PC-9 (cell line): ENCODE measurements around the gene SCAPER. TPM values are rescaled to one million over a fixed set of nuclear protein-coding genes. Genes with fewer than 3 reads are reported as not detected.

Experiments
- BruUV-seq: library from RNA; stranded (reverse); fragments of 400-500 nt; replicated peaks from 2 replicates; lab custom pipeline; 2021; lab: Mats Ljungman, UMichigan
- CTCF ChIA-PET: fragments of 300-600 bp; sonication (Branson Sonifier 250); formaldehyde crosslinking; loops from one replicate; lab custom pipeline; 2022; ENCODE audit warnings: antibody characterized with exemption; lab: Charles Lee
- POLR2A ChIA-PET: fragments of 300-600 bp; sonication (Branson Sonifier 250); formaldehyde crosslinking; loops from one replicate; lab custom pipeline; 2022; ENCODE audit warnings: antibody characterized with exemption; ENCODE audit not compliant: unreplicated experiment; lab: Charles Lee
- DNase-seq, 2 experiments: peaks; one replicate each; pipeline versions ENCODE4 v3.0.0 to v3.0.0-alpha.2; 2015 to 2022; ENCODE audit warnings: mixed read lengths in 1 of 2
- H2AFZ ChIP-seq: fragments of 200-600 bp; sonication (generic); 2 replicates; pipeline ENCODE4 v1.8.1; 2017; ENCODE audit warnings: antibody characterized with exemption
- H3F3A ChIP-seq: fragments of 200-600 bp; sonication (generic); 2 replicates; pipeline ENCODE4 v1.8.1; 2017; ENCODE audit warnings: antibody characterized with exemption, mild to moderate bottlenecking, low read depth; ENCODE audit not compliant: insufficient read depth
- H3K27ac ChIP-seq: fragments of 200-600 bp; sonication (generic); 2 replicates; pipeline ENCODE4 v1.6.1; 2016; ENCODE audit warnings: mixed run types
- H3K27me3 ChIP-seq: fragments of 200-600 bp; sonication (generic); 2 replicates; pipeline ENCODE4 v1.6.1; 2016; ENCODE audit warnings: low read depth, mixed run types; ENCODE audit not compliant: insufficient read depth
- H3K36me3 ChIP-seq: fragments of 200-600 bp; sonication (generic); 2 replicates; pipeline ENCODE4 v1.6.1; 2016; ENCODE audit warnings: low read depth, mixed run types
- H3K4me1 ChIP-seq: fragments of 200-600 bp; sonication (generic); replicated peaks from 2 replicates; pipeline ENCODE4 v1.6.1; 2016; ENCODE audit warnings: mixed run types; ENCODE audit not compliant: insufficient read depth
- H3K4me2 ChIP-seq: fragments of 200-600 bp; sonication (generic); 2 replicates; pipeline ENCODE4 v1.6.1; 2017; ENCODE audit warnings: mixed run types
- H3K4me3 ChIP-seq: fragments of 200-600 bp; sonication (generic); 2 replicates; pipeline ENCODE4 v1.6.1; 2016; ENCODE audit warnings: mixed run types
- H3K79me2 ChIP-seq: fragments of 200-600 bp; sonication (generic); 2 replicates; pipeline ENCODE4 v1.6.1; 2017; ENCODE audit warnings: low read depth, mixed run types
- H3K9me2 ChIP-seq: fragments of 200-600 bp; sonication (generic); 2 replicates; pipeline ENCODE4 v1.8.1; 2017; ENCODE audit warnings: mild to moderate bottlenecking; ENCODE audit not compliant: insufficient read depth
- H3K9me3 ChIP-seq: fragments of 200-600 bp; sonication (generic); 2 replicates; pipeline ENCODE4 v1.8.1; 2016; ENCODE audit warnings: low read depth; ENCODE audit not compliant: insufficient read depth
- H4K20me1 ChIP-seq: fragments of 200-600 bp; sonication (generic); 2 replicates; pipeline ENCODE4 v1.8.1; 2017; ENCODE audit not compliant: insufficient read depth
- CTCF ChIP-seq: fragments of 200-600 bp; sonication (generic); conservative IDR thresholded peaks from 2 replicates; pipeline ENCODE4 v1.6.1; 2017; ENCODE audit warnings: mixed run types, antibody characterized with exemption, mild to moderate bottlenecking, moderate library complexity
- EZH2 ChIP-seq: fragments of 200-600 bp; sonication (generic); IDR thresholded peaks from 2 replicates; pipeline ENCODE4 v1.8.0; 2017; ENCODE audit warnings: antibody characterized with exemption, low read depth
- intact Hi-C: fragments of 100-400 bp; cut with micrococcal nuclease; formaldehyde crosslinking; loops from one replicate; pipeline ENCODE4 v1.10.0; 2022; ENCODE audit not compliant: unreplicated experiment
- total RNA-seq: library from RNA; stranded (reverse); gene quantifications from 2 replicates; pipeline ENCODE4 v1.2.3, GENCODE V29; 2021

The SCAPER gene
- total RNA-seq, 1 experiment from 2014 or later = 18.7 TPM

GRCh38 chr15:76584868-76585575, 320.1 kb downstream of the SCAPER start:
- H3K9me3 ChIP-seq = no peaks in the 10 kb centered on the region
- ChIA-PET POLR2A (no interaction called here), CTCF (no interaction called here)
- no peaks in the 10 kb centered on the region for H3K36me3 ChIP-seq
- H3K4me3 ChIP-seq = no peak overlapping the region
- no peaks in the 10 kb centered on the region for H3F3A ChIP-seq
- no peak overlapping the region for H2AFZ ChIP-seq
- TF ChIP-seq EZH2 = no peak
- no peak for TF ChIP-seq CTCF
- H3K27ac ChIP-seq = no peak overlapping the region
- no peak overlapping the region for H3K4me2 ChIP-seq
- H3K4me1 ChIP-seq = no peaks in the 10 kb centered on the region
- no peaks in the 10 kb centered on the region for H4K20me1 ChIP-seq
- no peaks in the 10 kb centered on the region for H3K27me3 ChIP-seq
- H3K79me2 ChIP-seq = no peaks in the 10 kb centered on the region
- BruUV-seq = no TSS peak
- intact Hi-C loops = no loop called here
- no peaks in the 10 kb centered on the region for H3K9me2 ChIP-seq
- DNase-seq = no peak

DNA sequence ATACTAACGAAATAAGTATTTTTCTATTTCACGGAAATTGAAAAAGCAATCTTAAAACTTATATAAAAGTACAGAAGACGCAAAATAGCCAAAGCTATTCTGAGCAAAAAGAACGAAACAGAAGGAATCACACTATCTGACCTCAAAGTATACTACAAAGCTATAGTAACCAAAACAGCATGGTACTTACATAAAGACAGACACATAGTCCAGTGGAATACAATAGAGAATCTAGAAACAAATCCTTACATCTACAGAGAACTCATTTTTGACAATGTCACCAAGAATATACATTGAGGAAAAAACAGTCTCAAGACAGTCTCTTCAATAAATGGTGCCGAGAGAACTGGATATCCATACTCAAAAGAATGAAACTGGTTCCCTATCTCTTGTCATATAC, 322.6 kb downstream of the SCAPER start:
- Histone ChIP-seq H3K27ac (no peak overlapping the region), H3K79me2 (no peaks in the 10 kb centered on the region), H2AFZ (no peak overlapping the region), H3K4me1 (no peaks in the 10 kb centered on the region), H3K4me2 (no peak overlapping the region), H3K9me3 (no peaks in the 10 kb centered on the region), H3F3A (no peaks in the 10 kb centered on the region), H3K36me3 (no peaks in the 10 kb centered on the region), H3K9me2 (0 out of 2 replicates have a peak, but pooled peaks cover 3% of the 10 kb centered on the region), H3K27me3 (no peaks in the 10 kb centered on the region), H4K20me1 (no peaks in the 10 kb centered on the region), H3K4me3 (no peak overlapping the region)
- TF ChIP-seq CTCF (no peak), EZH2 (no peak)
- ChIA-PET CTCF (no interaction called here), POLR2A (no interaction called here)
- no peak for DNase-seq
- no TSS peak for BruUV-seq
- intact Hi-C loops = no loop called here

DNA sequence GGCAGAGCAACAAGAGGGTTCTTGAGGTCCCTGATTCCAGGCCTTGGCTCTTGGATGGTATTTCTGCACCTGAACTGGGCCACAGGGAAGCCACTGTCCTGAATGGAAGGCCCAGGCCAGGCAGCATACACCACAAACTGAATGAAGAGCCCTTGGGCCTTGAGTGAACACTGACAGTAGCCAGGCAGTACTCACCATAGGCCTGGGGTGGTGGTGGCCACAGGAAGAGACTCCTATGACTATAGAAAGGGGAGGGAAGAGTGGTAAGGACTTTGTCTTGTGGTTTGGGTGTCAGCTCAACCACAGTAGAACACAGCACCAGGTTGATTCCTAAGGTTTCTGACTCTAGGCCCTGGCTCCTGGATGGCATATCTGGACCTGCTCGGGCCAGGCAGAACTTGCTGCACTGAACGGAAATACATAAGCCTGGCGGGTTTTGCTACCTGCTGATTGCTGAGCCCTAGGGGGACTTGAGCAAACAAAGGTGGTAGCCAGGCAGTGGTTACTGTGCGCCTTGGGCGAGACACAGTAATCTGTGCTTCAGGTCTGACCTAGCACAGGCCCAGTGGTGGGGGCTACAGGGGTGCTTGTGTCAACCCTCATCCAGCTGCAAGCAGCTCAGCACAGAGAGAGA, 327.1 kb downstream of the SCAPER start:
- H3K36me3 ChIP-seq = no peaks in the 10 kb centered on the region
- ChIA-PET CTCF (no interaction called here), POLR2A (no interaction called here)
- no peak overlapping the region for H3K27ac ChIP-seq
- H3K9me3 ChIP-seq = no peaks in the 10 kb centered on the region
- no peaks in the 10 kb centered on the region for H3K79me2 ChIP-seq
- 0 out of 2 replicates have a peak, but pooled peaks cover 3% of the 10 kb centered on the region for H3K9me2 ChIP-seq
- no peak overlapping the region for H2AFZ ChIP-seq
- BruUV-seq = no TSS peak
- no peaks in the 10 kb centered on the region for H3F3A ChIP-seq
- intact Hi-C loops = no loop called here
- H3K4me1 ChIP-seq = no peaks in the 10 kb centered on the region
- no peak for TF ChIP-seq CTCF
- no peak for TF ChIP-seq EZH2
- H4K20me1 ChIP-seq = no peaks in the 10 kb centered on the region
- no peak for DNase-seq
- no peaks in the 10 kb centered on the region for H3K27me3 ChIP-seq
- no peak overlapping the region for H3K4me2 ChIP-seq
- no peak overlapping the region for H3K4me3 ChIP-seq
